Right lobe of liver (tissue), 4 donors: ENCODE data around the gene ZKSCAN5.
"Not testable (repeated sequence)": the region's sequence is repeated elsewhere in the genome, so short reads cannot be mapped to it uniquely, and the experiment has no call there.

Source experiments
- CTCF ChIP-seq, 4 donors: fragments of 200-600 bp in 3 of 4; fragments of 450-650 bp in 1 of 4; IDR thresholded peaks; one replicate each; pipeline versions ENCODE4 v1.5.1 to v1.8.0; 2016 to 2022; ENCODE audit warnings: antibody characterized with exemption in 4 of 4, mild to moderate bottlenecking in 2 of 4
- POLR2A ChIP-seq: fragments of 450-650 bp; IDR thresholded peaks from one replicate; pipeline ENCODE4 v1.6.1; 2017; ENCODE audit warnings: antibody characterized with exemption, mild to moderate bottlenecking
- donor health status: DM: no; HTN: no; CAD: no.
- donor health status: DM: no; HTN: no; CAD: no.
- donor health status: DM: no; HTN: yes; CAD: no.

GRCh38 chr7:99568770-99569169 lies 64.3 kb downstream of the ZKSCAN5 start:
- TF ChIP-seq CTCF (IDR thresholded peaks at IDR 0.05); POLR2A: not testable (repeated sequence)
